GM12891 (cell line): ENCODE data around the gene DIP2C.

Source experiments
- POLR2A ChIP-seq: IDR thresholded peaks from 2 replicates; pipeline ENCODE4 v1.6.1; 2011; ENCODE audit warnings: low read depth, low read length, control low read depth
- POLR2AphosphoS5 ChIP-seq: IDR thresholded peaks from 2 replicates; pipeline ENCODE4 v1.6.1; 2011; ENCODE audit warnings: low read depth, low read length, control low read depth

DNA sequence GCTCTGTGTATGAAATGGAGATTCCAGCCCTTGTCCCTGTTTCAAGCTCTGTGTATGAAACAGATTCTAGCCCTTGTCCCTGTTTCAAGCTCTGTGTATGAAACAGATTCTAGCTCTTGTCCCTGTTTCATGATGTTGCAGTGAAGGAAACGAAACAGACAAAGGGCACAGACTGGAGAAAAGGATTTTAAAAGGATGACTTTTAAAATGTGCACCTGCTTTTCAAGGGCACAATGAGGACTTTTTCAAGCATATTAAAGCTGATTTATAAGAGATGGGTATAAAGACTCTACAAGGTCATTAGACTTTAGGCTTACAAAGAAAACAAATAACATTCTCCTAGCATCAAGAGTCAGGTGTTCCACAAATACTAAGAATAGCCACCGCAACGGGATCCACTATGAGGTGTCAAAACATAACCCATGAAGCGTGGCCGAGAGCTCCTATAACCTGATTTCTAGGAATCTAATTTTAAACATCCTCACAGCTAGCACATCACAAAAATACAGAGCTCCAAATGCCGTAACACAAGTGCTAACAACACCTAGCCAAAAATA lies 29.0 kb downstream of the DIP2C start:
- TF ChIP-seq POLR2A (no peak), POLR2AphosphoS5 (no peak)
